ENCODE measurements around the gene LRRTM2.

DNA sequence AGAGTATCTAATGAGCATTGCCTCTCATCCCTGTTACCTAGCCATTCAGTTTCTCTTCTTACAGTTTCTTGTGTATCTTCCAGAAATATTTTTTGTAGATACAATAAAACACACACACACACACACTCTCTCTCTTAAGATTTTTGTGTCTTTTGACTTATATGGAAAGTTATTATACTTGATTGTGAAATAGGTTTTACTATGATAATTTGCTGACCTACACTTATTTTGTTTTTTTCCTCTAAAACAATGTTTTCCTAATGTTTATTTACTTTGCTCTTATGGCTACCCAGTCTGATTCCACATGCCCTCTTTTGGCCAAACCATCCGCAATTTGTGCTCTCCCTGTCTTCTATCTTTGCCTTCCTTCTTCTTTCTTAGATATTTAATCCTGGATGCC, 25.3 kb downstream of the LRRTM2 start:
- TF ChIP-seq, protein P1, sequence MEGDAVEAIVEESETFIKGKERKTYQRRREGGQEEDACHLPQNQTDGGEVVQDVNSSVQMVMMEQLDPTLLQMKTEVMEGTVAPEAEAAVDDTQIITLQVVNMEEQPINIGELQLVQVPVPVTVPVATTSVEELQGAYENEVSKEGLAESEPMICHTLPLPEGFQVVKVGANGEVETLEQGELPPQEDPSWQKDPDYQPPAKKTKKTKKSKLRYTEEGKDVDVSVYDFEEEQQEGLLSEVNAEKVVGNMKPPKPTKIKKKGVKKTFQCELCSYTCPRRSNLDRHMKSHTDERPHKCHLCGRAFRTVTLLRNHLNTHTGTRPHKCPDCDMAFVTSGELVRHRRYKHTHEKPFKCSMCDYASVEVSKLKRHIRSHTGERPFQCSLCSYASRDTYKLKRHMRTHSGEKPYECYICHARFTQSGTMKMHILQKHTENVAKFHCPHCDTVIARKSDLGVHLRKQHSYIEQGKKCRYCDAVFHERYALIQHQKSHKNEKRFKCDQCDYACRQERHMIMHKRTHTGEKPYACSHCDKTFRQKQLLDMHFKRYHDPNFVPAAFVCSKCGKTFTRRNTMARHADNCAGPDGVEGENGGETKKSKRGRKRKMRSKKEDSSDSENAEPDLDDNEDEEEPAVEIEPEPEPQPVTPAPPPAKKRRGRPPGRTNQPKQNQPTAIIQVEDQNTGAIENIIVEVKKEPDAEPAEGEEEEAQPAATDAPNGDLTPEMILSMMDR (IDR thresholded peaks at IDR 0.05; ENCODE audit: low read length) = no peak
- TF ChIP-seq EZH2 (IDR thresholded peaks at IDR 0.05; ENCODE audit: borderline replicate concordance, low read length) = no peak
